ENCODE measurements around the gene METTL25B.
"Not testable (repeated sequence)": the region's sequence is repeated elsewhere in the genome, so short reads cannot be mapped to it uniquely, and the experiment has no call there.

The METTL25B gene

DNA sequence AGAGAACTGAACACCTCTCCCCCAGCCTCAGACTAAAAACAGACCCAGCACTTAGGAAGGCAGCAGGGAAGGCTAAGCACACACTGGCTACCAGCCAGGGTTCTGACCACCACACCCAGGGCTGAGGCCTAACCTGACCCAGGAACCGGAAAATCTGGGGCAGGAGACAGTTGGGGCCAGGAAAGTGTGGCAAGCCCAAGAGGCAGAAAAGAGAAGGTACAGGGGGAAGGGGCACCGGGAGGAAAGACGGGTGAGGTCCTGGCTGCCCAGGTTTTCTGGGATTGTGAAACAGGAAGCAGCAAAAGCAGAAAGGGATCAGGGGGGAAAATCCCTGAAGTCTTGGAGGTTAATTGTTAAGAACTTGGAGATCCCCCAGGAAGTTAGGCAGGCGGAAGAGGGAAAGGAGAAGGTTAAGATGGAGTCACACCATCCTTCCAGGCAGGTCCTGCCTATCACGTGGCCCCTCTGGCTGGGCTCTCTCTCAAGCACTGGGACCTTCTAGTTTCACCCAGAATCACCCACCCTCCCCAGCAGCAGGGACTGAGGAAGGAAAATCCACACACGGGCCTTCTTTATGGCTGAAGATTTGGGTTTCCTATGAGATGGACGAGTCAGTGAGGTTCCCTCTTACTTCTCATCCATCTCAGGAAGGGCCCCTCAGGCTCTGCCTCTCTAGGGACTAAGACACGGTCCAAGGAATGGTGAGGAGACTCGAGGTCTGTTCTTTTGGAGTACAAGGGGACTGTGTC lies 20.6 kb downstream of the METTL25B start:
- no peak for DNase-seq (ENCODE audit: low read depth in 2 of 2)

DNA sequence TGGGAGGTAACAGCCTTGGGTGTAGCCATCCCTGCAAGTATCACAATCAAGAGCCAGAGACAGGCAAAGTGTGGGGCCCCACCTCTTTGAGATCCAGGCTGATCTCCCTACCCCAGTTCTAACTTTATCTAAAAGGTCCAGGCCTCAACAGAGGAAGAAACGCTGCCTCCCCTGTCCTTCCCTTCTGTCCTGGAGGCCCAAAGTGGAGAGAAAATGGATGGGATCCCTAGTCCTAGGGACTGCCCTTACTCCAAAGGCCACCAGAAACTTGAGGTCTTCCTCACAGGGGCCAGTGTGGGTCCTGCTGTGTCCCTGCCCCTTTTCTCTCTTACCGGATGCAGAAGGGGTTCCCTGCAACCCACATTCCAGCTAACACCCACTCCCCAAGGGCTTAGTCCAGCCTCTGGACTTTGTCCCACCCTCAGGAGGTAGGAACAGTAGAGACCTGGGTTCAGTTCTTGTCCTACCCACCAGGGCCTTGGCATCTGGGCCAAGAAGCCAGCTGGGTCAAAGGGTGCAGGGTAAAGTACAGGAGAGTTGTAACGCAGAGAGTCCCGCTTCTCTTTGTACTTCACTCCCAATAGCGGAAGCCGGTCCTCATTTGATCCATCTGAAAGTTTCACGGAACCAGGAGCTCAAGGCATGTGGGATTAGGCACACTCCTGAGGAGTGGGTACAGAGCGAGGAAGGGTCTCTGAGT lies 21.3 kb downstream of the METTL25B start:
- DNase-seq (ENCODE audit: low read depth in 2 of 2) = no peak

DNA sequence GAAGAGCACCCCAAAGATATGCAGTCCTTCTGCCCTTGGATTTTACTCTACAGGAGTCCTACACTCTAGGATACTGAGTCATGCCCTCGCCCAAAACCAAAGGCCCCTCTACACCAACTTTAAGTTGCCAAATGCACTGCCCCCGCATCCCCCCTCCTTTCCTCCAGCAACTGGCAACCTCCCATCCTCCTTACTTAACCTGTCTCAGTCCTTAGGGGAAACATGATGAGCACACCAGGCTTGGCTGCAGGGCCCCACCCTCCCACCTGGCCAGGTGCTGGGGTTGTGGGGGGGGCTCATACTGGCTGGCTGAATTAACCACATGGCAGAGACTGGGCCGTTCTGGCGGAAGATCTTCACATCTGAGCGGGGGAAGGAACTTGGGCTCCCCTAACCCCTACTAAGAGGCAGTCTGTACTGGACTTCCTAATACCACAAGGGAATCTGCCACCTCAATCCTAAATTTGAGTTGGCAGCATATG lies 22.0 kb downstream of the METTL25B start:
- no peak for DNase-seq (ENCODE audit: low read depth in 2 of 2)

DNA sequence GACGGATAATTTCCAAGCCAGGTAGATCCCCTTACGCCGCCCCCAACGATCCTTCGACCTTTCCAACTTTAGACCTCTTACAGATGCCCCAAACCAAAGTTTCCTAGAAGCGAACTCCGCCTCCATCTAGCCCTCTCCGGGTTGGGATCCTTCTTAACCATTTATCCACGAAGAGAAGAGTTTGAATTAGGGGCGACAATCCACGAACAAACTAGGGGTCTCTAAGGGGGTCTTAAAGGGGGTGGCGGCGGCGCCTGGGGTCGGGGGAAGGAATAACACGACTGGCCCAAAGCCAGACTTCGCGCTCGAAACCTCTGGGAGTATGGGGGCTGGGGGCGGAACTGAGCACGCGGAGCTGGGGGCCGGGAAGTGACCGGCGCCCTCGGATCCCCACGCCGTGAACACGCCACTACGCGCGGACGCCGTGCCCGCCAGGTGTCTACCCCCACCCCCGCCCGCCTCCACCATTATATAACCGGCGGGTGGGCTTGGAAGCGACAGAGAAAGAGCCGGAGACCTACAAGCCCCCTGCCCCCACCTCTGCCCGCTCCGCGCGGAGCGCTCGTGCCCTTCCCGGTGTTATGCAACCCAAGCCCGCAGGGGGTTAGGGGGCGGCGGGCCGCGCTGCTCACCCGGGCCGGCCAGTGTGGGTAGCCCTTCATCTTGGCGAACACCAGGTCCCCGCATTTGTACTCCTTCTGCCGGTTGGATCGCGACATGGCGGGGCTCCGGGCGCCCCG lies 22.6 kb downstream of the METTL25B start:
- no peak for DNase-seq (ENCODE audit: low read depth in 2 of 2)

DNA sequence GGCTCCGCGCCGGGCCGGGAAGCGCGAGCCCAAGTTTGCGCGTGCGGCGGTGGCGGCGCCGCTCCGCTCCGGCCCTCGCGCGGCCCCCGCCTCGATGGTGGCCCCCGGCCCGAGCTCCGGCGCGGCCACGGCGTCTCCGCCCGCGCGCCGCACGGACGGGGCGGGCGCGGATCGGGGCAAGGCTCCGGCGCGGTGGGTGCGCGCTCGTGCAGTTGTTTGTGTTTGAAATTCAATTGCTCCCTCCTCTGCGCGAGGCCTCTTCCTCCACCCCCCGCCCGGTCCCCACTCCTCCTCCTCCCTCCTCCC lies 23.1 kb downstream of the METTL25B start, which contains the start of gene HDGF:
HDGF (minus strand) TSS at position 225 of the 306 bp plus-strand sequence. CDS start 246 bp downstream, outside the sequence.
- no peak for DNase-seq (ENCODE audit: low read depth in 2 of 2)

DNA sequence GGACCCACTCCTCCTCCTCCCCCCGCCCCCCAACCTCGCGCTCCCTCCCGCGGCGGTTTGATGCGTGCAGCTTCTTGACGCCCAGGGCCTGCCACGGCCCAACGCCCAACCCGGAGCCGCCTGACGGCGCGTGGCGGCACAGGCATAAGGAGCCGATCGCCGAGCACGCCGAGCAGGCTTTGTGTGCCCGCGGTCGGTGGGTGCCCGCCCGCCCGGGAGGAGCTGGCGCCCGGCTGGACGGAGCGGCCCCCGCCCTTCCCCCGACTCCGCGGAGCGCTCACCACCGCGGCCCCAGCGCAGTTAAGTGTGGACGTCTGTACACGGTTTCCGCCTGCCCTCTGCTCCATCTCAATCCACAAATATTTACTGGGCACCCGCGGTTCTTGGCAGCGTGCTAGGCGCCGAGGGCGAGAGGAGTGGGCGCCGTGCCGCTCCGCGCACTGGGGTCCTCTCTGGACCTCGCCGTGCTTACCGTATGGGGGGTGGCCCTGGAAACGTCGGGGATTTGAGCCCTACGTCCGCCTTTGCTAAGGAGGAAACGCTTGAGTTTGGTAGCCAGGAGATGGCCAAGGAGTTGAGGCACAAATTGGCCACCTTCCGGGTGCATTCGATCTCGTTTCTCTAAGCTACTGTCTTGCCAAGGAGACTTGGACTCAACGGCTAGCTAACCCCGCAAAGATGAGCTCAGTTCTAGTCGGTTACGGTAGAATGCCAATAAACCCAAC lies 23.6 kb downstream of the METTL25B start:
- DNase-seq (ENCODE audit: low read depth in 2 of 2) = peak; percentile 90 to 92

DNA sequence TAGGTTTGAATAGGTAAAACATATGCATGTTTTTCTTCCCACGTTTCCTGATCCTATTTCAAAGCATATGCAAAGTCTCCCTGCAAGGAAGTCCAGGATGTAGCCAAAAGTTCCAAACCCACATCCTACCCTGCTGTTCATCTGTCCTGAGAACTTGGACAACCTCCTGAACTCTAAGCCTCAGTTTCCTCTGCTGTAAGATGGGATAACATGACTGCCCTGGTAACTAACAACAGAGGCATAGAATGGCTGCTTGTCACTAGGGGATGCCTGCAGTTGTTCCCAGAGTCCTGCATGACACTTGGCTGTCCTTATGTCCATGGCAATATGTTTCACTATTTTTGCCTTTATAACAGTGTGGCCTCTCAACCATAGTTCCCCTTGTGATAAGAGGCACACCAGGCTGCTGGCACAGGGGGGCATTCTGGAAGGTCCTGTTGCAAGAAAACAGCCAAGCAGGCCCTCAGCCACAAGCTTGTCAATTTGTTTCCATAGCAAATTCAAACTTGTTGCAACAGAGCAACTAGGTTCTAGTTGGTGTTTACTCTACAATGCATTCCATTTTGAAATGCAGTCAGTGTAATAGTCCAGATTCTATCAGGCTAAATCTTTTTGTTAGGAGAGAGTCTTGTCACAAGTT lies 24.7 kb downstream of the METTL25B start:
- DNase-seq (ENCODE audit: low read depth in 2 of 2) = no peak

DNA sequence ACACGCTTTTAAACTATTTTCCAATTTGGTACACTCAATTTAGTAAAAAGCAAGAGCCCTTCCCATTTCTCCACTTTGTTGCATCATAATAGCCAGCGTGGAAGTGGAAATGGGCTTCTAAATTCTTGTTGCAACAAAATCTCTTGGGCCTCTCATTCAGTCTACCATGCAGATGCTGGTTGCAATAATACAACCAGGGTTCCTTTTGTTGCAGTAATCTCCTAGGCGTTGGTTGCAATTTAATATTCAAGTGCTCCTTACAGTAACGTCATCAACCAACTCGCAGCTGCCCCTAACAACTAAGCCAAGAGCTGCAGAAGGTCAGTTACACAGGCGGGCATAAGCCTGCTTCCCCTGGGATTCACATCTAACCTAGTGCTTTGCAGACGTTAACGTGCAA lies 25.9 kb downstream of the METTL25B start:
- DNase-seq (ENCODE audit: low read depth in 2 of 2) = no peak

DNA sequence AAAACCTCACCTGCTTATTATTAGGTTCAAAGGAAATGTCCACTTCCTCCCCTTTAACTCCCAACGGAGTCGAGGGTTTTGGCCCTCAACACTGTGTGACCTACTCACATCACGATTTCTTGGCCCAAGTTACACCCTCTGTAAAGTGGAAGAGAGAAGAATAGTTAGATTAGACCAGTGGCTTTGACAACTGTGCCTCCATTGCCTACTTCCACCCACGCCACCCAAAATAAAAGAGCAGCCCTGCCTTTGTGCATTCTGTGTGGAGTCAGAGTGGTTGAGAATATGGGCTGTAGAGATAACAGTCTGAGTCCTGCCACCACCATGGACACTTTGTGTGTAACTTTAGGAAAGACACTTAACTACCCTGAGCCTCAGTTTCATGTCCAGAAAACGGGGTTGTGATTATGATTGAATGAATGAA lies 27.3 kb downstream of the METTL25B start:
- no peak for DNase-seq (ENCODE audit: low read depth in 2 of 2)

DNA sequence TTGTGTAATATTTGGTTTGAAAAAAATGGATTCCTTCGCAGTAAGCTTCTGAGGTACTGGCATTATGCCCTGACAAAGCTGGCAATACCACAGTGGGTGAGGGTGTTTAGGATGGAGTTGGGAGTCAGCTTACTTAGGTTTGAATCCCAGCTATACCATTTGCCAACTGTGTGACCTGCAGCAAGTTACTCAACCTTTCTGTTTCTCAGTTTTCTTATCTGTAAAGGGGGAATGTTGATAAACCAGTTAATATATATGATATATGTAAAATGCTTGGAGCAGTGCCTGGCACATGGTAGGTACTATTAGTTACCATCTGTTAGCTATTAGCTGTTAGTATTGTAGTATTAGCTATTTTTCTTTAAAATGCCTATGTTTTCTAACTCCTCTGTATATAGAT lies 28.1 kb downstream of the METTL25B start:
- no peak for DNase-seq (ENCODE audit: low read depth in 2 of 2)

DNA sequence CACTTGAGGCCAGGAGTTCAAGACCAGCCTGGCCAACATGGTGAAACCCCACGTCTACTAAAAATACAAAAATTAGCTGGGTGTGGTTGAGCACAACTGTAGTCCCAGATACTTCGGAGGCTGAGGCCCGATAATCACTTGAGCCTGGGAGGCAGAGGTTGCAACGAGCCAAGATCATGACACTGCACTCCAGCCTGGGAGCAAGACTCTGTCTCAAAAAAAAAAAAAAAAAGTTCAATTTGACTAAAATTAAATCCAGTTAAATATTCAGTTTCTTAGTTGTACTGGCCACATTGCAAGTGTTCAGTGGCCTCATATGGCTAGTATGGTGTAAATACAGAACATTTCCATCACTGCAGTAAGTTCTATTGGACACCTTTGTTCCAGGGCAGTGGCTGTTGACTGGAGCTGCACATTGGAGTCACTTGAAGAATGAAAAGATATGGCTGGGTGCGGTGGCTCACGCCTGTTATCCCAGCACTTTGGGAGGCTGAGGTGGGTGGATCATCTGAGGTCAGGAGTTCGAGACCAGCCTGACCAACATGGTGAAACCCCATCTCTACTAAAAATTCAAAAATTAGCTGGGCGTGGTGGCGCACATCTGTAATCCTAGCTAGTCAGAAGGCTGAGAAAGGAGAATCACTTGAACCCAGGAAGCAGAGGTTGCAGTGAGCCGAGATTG lies 29.4 kb downstream of the METTL25B start:
- not testable (repeated sequence) for DNase-seq (ENCODE audit: low read depth in 2 of 2)

DNA sequence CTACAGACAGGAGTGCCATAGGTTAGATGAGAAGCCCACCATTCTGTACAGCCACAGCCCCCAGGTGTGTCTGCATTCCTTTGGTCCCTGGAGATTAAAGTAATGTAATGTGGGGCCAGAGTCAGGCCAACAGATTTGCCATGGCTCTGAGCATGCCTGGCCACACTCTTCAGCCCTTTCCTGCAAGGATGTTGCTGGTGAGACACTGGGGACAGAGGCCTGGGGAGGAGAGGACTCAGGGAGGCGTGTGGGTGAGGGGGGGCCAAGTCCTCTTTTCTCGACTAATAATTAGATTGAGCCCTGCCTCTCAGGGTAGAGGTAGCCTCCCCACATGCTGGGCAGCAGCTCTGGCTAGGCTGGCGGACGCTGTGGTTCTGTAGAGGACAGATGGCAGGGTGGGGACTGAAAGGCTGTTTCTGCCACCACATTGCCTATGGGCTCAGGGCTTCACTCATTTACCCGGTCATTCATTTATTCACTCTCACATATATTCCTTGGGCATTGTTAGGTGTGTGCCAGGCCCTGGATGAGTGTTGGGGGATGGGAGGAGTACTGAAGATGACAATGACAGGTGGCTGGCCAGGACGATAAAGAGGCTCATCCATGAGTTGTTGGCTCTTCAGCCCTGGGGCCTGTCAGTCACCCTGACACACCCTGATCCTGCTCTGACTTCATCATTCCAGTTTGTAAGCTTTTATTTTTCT lies 32.0 kb downstream of the METTL25B start:
- no peak for DNase-seq (ENCODE audit: low read depth in 2 of 2)

DNA sequence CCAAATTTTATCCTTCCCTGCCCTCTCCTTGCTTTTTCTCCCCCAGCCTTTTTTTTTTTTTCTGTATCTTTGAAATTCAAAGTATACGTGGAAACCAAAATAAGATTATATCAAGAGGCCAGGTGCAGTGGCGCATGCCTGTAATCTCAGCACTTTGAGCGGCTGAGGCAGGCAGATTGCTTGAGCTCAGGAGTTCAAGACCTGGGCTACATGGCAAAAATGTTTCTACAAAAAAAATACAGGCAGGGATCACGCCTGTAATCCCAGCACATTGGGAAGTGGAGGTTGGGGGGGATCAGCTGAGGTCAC lies 32.5 kb downstream of the METTL25B start:
- no peak for DNase-seq (ENCODE audit: low read depth in 2 of 2)

DNA sequence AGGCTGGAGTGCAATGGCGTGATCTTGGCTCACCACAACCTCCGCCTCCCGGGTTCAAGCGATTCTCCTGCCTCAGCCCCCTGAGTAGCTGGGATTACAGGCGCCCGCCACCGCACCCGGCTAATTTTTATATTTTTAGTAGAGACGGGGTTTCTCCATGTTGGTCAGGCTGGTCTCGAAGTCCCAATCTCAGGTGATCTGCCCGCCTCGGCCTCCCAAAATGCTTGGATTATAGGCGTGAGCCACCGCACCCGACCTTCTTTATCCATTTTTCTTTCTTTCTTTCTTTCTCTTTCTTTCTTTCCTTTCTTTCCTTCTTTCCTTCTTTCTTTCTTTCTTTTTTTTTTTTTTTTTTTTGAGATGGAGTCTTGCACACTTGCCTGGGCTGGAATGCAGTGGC lies 36.9 kb downstream of the METTL25B start:
- DNase-seq (ENCODE audit: low read depth in 2 of 2) = not testable (repeated sequence)

DNA sequence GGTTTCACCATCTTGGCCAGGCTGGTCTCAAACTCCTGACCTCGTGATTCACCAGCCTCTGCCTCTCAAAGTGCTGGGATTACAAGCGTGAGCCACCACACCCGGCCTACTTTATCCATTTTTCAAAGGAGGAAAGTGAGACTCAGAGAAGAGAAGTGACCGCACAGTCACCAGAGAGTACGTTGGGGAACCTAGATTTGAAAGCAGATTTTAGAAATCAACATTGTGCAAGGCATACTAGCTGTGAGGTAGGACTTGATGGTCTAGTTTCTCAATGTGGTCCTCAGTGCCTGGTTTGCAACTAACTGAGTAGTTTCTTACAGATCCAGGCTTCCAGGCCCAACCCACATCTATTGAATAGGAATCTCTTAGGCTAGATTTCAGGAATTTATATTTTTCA lies 37.4 kb downstream of the METTL25B start:
- DNase-seq (ENCODE audit: low read depth in 2 of 2) = no peak

DNA sequence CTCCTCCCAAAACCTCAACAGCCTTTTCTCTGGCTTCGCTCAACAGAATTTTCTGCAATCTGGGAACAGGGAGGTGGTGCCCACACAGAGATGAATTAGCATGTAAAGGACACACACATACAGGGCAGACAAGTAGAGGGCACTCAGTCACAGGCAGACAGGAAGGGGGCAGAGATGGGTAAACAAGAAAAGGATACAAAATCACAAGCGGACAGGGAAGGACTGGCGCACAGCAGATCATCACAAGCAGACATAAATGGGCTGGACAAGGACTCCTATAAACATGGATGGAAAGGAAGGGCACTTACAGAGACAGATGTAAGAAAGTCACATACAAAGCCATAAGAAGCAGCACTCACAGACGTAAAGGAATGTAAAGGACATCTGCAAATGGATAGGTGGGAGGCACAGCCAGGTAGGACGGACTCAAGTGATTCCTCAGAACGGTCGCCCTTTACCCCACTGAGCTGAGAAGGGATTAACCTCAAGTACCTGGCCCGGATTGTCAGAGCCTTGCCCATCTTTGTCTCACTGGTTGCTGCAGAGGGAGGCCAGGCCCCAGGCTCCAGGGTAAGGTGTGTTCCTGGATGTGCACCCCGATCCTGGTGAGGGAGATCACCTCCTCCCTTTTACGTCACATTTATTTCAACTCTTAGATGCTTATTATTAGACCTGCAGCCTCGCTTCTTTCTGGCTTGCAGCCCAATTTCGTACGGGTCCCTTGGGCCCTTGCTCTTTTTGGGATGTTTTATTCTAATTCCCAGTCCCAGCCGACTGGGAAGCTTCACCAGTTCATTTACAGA lies 38.2 kb downstream of the METTL25B start:
- DNase-seq (ENCODE audit: low read depth in 2 of 2) = no peak

DNA sequence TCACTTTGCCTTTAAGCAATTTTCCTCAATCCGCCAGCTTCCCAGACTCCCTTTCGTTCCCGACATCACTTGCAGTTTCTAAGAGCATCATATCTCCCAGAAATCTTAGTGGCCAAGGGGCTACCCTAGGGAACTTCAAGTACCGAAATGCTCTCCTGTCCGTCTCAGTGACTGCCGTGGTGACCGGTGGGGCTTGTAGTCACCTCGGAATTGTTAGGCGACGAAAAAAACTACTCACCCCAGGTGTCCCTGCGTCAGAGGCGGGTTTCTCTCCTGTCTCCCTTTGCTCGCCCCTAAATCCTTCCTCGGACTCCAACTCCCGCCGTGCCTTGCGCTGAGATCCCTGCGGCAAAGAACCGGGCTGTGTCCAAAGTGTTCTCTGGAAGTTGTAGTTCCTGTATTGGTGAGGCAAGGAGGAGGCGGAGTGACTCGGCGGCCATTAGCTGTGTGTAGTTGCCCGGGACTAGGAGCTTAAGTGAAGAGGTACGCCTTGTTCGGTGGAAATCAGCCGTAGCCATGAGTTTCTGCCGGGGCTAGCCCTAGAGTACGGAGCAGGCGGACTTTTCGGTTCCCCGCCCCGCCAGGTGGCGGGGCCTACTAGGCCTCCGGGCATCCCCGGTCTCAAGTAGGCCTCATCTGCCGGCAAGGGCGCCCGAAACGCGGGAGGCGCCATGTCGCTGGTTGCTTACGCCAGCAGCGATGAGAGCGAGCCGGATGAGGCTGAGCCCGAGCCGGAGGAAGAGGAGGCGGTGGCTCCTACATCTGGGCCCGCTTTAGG lies 39.0 kb downstream of the METTL25B start, which contains the start of gene PRCC:
PRCC (plus strand) TSS at position 435 of the 778 bp plus-strand sequence; CDS start at position 672, 237 bp downstream.
- DNase-seq (ENCODE audit: low read depth in 2 of 2) = peak; percentile 100

DNA sequence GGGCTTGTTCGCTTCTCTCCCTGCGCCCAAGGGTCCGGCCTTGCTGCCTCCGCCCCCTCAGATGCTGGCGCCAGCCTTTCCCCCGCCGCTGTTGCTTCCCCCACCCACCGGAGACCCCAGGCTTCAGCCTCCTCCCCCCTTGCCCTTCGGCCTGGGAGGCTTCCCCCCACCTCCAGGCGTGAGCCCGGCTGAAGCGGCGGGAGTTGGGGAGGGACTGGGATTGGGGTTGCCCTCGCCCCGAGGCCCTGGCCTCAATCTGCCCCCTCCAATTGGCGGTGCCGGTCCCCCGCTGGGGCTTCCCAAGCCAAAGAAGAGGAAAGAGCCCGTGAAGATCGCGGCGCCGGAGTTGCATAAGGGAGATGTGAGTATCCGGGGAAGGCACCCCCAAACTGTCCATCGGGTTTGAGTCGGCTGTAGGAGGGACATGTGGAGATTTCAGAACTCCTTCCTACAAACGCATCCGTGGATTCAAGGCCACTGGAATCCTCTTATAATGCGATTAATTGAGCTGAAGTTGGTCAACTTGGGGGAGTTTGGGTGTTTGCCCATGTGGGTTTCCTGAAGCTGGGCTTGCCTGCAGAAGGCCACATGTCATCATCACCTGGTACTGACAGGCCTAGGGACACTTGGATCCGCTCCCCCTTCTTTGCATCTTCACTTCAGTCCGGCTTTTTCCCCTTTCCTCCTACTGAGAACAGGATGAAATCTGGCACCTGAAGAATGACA lies 39.8 kb downstream of the METTL25B start:
- DNase-seq (ENCODE audit: low read depth in 2 of 2) = no peak
